GM19324 (cell line): ENCODE results near the gene ZNF324B.
A peak's percentile ranks its signal among the peaks of the same experiment; 100 is the strongest.
"Not testable (repeated sequence)": the region's sequence is repeated elsewhere in the genome, so short reads cannot be mapped to it uniquely, and the experiment has no call there.

Source experiments
- ATAC-seq: cut with Tn5 transposase; IDR thresholded peaks from one replicate; pipeline ENCODE4 v1.9.1; 2021; ENCODE audit warnings: mild to moderate bottlenecking, moderate library complexity; ENCODE audit not compliant: unreplicated experiment, low FRiP score

The ZNF324B gene

DNA sequence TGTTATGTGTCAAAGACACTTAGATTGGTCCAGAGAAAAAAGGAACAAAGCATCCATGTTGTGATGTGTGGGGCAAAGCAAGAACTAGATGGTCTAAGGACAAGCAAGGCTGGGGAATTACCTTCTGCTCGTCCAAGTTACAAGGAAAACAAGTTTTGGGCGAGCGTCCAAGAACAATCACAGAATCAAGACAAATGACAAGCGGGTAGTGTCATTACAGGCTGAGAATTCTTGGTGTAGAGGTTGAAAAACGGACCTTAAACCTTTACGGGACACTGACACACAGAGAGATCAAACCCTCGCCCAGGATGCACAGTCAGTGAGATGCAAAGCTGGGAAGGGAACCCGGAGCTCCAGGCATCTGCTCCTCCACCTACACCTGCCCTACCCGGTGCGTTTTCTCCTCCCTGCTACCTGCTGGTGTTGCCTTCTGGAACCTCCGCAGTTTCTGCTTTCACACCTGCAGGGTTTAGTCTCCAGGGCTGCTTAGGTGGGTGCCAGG, 515 bp upstream of the ZNF324B start:
- ATAC-seq = peak; percentile 3

DNA sequence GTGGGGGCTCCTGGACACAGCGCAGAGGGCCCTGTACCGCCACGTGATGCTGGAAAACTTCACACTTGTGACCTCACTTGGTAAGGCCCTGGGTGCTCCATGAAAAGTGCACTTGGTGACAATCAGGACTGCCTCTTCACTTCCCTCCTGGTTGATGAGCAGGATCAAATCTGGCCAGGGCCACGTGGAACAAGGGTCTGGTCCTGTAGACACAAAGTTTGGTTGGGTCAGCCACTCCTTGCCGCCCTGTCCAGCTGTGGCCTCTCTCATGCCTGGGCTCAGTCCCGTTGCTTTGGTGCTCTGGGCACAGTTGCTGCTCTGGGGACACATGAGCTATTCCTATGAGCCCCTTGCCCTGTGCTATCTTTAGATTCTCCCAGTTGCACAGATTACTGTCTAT, 2.3 kb downstream of the ZNF324B start:
- no peak for ATAC-seq

DNA sequence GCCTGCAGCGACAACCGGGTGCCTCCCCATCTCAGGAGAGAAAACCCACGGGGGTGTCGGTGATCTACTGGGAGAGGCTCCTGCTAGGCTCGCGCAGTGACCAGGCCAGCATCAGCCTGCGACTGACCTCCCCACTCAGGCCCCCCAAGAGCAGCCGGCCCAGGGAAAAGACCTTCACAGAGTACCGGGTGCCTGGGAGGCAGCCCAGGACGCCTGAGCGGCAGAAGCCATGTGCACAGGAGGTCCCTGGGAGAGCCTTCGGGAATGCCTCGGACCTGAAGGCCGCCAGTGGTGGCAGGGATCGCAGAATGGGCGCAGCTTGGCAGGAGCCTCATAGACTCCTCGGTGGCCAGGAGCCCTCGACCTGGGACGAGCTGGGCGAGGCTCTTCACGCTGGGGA, 3.9 kb downstream of the ZNF324B start:
- no peak for ATAC-seq

DNA sequence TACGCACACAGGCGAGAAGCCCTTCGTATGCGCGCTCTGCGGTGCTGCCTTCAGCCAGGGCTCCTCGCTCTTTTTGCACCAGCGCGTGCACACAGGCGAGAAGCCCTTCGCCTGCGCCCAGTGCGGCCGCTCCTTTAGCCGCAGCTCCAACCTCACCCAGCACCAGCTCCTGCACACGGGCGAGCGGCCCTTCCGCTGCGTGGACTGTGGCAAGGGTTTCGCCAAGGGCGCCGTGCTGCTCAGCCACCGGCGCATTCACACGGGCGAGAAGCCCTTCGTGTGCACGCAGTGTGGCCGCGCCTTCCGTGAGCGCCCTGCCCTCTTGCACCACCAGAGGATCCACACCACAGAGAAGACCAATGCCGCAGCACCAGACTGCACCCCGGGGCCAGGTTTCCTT, 4.7 kb downstream of the ZNF324B start:
- ATAC-seq = no peak

DNA sequence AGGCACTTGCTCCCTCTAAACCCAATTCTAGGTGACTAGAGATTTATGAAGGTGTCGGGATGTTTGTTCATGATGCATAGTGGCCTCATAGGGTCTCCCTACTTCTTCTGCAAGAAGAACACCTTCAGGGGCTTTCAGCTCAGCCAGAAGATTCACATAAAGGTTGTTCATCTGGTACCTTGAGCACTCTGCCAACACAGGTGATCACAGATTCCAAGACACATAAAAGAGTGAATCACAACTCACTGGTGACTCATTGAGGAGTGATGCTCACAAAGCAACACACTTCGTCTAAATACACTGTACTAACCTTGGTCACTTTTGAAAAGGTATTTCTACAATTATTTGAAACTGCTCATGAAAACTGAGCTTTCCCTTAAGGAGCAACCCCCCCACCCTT, 8.6 kb downstream of the ZNF324B start:
- no peak for ATAC-seq

DNA sequence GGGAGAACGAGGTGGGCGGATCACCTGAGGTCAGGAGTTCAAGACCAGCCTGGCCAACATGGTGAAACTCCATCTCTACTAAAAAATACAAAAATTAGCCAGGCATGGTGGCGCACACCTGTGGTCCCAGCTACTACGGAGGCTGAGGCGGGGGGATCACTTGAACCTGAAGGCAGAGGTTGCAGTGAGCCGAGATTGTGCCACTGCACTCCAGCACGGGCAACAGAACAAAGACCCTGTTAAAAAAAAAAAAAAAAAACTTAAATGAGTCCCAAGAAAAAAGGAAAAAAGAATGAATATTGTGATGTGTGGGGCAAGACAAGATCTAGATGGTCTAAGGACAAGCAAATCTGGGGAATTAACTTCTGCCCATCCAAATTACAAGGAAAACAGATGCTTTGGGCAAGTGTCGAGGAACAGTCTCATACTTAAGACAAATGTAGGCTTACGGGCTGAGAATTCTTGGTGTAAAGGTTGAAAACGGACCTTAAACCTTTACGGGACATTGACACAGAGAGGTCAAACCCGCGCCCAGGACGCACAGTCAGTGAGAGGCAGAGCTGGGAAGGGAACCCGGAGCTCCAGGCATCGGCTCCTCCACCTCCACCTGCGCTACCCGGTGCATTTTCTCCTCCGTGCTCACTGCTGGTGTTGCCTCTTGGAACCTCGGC, 14.8 kb downstream of the ZNF324B start:
- ATAC-seq = no peak

DNA sequence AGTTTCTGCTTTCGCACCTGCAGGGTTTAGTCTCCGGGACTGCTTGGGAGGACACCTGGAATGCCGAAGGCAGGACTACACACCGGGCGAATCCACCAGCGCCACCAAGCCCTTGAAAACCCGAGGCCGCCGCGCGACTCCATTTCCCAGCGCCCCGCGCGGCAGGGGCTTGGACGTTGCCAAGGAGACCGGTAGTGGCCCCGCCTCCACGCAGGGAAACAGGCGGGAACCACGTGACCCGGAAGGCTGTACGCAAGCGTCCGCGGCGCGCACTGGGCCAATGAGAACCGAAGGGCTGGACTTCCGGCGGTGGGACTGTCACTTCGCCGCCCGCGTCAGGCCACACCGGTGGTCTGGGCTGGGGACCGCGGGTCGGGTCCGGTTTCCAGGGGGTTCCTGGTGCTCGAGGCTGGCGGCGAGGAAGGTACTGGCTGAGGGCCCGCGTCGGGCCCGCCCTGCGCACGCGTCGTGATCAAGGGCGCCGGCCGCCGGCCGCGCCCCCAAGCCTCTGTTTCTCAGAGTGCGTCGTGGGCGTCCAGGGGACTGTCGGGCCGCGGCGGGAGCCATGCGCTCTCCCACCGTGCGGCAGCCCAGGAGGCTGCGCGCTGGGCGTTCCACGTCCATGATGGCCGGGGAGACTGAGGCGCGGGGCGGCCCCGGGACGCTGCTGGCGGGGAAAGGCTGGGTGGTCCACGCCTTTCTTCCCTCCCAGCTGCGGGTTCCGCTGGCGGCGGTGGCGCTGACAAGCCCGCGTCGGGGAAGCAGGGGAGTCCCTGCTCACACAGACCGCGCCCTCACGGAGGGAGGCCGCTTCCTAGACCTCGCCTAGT, 15.6 kb downstream of the ZNF324B start, which contains the start of gene ZNF324:
ZNF324 (plus strand) TSS at position 321 of the 830 bp plus-strand sequence. CDS start 2,106 bp downstream, outside the sequence.
- ATAC-seq = peak; percentile 94

DNA sequence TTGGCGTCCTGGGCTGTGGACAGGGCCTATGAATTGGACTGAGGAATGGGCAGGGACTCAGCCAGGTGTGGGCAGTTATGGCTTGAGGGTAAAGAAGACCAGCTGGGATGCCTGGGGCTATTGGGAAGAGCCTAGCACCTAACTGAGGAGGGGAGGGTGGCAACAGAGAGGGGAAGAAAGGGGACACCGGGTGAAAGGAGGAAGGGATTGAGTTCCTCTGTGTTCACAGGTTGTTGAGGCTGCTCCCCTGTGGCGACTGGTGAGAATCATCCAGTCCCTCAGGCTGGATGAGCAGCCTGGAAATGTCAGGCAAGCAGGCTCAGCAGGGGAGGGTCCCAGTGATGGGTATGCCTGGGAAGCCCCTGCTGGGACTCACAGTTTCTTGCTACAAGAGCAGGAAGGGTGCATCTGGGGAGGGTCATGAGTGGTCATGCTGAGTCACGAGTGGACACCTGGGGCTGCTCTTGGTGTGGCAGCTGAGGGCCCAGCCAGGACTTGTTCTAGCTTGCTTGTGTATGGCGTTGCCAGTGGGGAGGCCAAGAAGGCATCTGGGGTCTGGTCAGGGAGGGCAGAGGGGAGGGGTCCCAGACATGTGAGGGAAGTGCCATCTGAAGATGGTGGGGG, 16.9 kb downstream of the ZNF324B start:
- no peak for ATAC-seq

DNA sequence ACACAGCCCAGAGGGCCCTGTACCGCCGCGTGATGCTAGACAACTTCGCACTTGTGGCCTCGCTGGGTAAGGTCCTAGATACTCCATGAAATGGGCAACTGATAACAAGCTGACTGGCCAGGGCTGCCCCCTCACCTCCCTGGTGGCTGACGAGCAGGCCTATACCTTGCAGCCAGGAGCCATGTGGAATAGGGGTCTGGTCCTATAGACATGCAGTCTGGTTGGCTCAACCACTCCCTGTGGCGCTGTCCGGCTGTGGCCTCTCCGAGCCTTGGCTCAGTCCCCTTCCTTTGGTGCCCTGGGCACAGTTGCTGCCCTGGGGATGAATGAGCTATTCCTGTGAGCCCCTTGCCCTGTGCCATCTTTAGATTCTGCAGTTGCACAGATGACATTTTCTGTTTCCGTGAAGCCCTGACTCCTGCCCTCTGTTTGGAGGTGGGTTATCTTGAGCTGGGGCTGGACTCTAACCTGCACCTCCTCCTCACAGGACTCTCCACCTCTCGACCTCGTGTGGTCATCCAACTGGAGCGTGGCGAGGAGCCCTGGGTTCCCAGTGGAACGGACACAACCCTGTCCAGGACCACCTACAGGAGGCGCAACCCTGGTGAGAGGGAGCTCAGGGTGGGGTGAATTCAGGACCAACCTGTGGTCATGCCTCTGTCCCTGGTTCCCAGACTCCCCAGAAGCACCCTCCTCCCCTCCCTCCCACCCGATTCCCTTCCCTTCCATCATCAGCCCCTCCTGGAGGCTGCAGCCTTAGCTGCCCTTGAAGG, 18.0 kb downstream of the ZNF324B start:
- no peak for ATAC-seq

DNA sequence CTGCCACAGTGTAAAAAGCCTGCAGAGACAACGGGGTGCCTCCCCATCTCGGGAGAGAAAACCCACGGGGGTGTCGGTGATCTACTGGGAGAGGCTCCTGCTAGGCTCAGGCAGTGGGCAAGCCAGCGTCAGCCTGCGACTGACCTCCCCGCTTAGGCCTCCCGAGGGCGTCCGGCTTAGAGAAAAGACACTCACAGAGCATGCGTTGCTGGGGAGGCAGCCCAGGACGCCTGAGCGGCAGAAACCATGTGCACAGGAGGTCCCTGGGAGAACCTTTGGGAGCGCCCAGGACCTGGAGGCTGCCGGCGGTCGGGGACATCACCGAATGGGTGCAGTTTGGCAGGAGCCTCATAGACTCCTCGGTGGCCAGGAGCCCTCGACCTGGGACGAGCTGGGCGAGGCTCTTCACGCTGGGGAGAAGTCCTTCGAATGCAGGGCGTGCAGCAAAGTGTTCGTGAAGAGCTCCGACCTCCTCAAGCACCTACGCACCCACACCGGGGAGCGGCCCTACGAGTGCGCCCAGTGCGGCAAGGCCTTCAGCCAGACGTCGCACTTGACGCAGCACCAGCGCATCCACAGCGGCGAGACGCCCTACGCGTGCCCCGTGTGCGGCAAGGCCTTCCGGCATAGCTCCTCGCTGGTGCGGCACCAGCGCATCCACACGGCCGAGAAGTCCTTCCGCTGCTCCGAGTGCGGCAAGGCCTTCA, 19.6 kb downstream of the ZNF324B start:
- not testable (repeated sequence) for ATAC-seq

DNA sequence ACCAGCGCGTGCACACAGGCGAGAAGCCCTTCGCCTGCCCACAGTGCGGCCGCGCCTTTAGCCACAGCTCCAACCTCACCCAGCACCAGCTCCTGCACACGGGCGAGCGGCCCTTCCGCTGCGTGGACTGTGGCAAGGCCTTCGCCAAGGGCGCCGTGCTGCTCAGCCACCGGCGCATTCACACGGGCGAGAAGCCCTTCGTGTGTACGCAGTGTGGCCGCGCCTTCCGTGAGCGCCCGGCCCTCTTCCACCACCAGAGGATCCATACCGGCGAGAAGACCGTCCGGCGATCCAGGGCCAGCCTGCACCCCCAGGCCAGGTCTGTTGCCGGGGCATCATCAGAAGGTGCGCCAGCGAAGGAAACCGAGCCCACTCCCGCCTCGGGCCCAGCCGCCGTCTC, 20.3 kb downstream of the ZNF324B start:
- ATAC-seq = no peak

DNA sequence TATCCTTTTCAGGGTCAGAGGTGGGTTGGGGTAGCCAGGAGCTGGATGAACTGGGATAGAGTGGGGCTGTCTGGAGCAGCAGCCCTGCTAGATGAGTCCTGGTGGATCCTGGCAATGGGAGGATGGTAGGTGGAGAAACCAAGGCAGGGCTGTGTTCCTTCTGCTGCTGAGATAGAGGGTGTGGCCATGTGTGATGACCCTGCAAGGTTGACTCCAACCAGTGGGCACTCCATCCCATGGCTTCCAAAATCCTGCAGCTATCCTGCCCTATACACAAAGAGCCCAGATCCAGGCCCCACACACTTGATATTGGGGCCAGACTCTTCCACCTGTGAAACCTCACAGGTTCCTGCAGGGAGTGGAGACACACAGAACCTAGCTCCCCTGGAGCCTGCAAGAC, 22.4 kb downstream of the ZNF324B start:
- no peak for ATAC-seq

DNA sequence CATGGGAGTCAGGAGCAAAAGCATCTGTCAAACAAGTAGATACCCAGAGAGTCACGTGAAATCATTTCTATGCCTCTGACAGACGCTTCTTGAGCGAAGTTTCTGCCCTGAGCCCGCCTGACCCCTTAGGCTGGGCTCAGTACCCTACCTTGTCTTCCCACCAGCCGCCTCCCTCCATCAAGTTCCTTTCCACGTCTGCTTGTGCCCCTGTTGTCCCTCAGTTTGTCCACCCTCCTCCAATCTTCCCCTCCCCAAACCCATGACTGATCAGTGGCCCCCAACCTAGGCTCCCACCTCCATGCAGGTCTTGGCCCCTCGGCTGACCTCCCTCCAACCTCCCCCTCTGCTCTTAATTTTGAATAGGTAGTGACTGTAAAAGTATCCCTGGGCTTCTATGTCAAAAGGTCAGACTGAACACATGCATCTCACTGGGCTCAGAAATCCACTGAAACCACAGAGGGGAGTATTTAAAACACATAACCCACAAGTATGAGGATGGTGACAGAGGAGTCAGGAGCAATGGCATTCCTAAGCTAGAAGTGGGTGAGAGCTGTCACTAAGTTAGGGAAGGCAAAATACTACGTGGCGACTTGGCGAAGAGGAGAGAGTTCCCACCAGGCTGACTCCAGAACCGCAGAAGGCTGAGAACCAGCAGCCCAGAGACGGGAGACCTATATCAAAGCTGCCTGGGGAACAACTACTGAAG, 23.0 kb downstream of the ZNF324B start:
- ATAC-seq = no peak

DNA sequence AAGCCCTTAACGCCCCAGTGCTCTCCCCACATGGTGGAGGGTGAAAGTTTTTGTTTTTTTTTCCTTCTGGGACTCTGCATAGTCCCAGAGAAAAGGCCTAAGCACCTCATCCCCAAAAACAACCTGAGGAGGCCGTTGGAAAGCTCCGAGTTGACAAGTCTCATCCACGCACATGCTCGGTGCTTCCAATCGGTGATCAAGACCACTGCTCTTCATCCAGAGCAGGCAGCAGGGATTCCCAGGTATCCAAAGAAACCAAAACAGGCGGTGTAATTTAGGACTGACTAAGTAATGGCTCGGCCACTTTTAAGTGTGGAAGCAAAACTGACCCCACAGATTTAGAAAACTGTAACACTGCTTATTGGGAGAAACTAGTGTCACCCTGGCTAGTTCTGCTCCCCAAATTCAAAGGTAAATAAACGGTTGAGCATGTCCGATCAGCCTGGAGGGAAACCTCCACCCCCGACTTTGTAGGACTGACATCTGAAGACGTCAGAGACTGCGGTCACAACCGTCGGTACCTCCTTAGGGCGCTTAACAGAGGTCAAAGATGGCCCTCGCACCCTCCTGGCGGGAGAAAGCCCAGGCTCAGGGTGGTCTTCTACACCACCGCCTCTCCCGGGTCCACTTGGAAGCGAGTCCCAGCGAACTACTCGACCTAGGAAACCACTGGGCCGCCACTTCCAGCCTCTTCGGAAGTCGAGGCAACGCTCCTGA, 23.7 kb downstream of the ZNF324B start:
- no peak for ATAC-seq

DNA sequence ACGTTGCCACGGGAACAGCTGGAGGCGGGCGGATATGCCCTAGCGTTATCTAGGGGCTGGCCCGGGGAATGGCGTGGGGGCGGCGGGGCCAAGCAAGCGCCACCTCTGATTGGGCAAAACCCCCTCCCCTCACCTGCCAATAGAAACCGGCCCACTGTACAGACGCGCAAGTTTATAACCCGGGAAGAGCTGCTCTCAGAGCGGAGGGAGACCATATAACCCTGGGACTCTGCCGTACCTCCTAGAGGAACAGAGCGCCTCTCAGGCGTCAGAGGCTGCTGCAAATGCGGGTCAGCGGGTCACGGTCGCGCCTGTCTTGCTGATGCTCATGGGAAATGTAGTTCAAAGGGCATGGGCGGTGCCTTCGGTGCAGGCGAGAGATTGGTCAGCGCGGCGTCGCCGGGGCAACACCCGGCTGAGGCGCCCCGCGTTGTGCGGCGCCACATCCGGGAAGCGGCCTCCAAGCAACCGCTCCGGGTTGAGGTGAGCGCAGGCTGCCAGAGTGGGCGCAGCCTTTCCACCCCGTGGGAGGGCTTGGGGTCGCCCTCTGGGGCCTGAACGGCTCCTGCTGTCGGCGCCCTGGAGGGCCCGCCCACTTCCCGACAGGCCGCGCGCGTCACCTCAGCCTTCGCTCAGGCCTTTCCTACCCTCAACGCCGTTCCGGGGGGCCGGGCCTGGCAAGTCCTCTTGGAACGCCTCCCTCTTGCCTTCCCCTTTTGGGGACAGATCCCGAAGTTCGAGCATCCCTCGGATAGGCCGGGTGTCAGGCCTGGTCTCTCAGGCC, 24.5 kb downstream of the ZNF324B start, which contains the start of gene ZNF446:
ZNF446 (plus strand) TSS at position 639 of the 784 bp plus-strand sequence. CDS start 867 bp downstream, outside the sequence.
- peak; percentile 77 for ATAC-seq

DNA sequence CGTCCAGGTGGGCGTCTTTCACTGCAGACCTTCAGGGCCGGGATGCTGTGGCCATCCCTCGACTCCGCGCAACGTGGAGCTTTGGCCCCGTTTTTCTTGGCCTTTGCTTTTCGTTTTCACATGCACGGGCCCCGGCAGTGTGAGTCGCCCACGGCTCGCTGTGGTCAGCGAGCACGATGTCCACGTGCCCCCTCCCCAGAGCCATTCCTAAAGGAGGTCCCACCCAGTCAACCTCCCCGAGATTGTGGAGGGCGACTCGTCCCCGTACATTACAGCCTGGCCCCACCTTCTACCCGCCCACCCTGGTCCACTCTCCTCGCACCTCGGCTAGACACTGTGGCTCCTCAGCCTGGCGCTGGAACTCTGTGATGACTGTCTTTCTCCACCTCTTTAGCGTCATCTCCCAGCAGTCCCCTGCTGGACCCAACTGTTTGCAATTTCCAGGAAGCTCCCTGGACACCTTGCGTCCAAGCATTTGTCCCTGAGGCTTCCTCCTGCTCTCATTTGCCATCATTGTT, 25.1 kb downstream of the ZNF324B start:
- ATAC-seq = no peak

DNA sequence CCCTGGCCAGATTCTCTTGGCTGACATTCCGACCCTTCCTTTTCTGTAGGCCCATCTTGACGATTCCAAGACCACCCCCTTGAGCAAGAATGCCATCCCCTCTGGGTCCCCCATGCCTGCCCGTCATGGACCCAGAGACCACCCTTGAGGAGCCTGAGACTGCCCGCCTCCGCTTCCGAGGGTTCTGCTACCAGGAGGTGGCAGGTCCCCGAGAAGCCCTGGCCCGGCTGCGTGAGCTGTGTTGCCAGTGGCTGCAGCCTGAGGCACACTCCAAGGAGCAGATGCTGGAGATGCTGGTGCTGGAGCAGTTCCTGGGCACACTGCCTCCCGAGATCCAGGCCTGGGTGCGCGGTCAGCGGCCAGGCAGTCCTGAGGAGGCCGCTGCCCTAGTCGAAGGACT, 25.7 kb downstream of the ZNF324B start:
- no peak for ATAC-seq

DNA sequence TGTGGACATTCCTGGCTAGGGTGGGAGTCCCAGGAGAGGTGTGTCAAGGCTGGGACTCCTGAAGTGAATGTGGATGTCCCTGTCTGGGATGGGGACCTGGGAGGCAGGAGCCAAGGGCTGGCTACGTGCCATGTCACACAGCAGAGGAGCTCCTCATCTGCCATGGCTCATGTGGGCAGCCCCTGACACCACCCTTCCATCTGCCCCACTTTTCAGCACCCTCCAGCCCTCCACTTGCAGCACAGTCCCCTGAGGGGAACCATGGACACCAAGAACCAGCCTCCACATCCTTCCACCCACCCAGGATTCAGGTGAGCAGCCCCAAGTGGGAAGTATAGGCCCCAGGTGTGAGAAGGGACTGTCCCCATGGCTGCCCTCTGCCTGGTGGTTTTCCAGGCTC, 26.4 kb downstream of the ZNF324B start:
- no peak for ATAC-seq
